Cerebellar cortex (tissue), 1 donor: ENCODE measurements around the gene TMEM239.

Source experiments
- DNase-seq: peaks from one replicate; pipeline ENCODE4 v3.0.0-alpha.2; 2015; ENCODE audit warnings: low spot score

The TMEM239 gene

DNA sequence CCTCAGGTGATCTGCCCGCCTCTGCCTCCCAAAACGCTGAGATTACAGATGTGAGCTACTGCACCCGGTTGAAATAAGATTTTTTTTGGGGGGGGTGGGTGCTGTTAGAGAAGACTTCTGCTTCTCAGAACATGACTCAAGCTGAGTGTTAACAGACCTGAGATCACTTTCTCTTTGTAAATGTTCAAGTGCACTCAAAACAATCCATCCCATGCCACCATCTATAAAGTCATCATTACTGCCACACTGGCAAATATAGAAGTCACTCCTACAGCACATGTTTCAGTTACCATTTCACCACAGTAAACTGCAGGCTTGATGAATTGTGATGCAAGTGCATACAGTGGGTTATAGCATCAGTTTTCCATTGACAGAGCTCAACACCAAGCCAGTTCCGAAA lies 33.4 kb downstream of the TMEM239 start:
- no peak for DNase-seq

DNA sequence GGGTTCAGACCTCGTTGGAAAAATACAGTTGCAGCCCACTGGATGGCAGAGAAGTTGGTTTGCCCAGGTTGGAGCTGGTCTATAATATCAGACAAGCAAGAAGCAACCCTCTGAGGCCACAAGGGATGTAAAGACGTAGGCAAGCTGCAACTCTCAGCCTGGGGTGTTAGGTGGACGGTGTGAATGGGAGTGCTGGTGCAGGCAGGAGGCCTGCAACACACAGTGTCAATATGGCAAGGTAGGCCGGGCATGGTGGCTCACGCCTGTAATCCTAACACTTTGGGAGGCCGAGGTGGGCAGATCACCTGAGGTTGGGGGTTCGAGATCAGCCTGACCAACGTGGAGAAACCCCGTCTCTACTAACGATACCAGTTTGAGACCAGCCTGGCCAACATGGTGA lies 34.9 kb downstream of the TMEM239 start:
- no peak for DNase-seq

DNA sequence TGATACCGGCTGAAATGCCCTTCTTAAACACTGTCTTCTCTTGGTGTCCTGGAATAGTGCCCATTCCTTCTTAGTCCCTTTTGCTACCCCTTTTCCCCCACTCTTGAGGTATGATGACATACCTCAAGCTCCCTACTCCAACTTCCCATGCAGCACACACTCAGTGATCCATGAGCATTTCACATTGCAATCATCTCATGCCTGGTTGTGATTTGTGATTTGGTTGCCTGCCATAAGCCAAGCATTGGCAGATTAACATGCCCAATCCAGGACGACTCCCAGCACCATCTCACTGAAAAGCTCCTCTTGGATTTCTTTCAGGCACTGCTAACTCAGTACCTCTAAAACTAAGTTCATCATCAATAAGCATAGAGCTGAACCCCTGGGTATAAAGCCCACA lies 42.4 kb downstream of the TMEM239 start:
- DNase-seq = peak; percentile 35

DNA sequence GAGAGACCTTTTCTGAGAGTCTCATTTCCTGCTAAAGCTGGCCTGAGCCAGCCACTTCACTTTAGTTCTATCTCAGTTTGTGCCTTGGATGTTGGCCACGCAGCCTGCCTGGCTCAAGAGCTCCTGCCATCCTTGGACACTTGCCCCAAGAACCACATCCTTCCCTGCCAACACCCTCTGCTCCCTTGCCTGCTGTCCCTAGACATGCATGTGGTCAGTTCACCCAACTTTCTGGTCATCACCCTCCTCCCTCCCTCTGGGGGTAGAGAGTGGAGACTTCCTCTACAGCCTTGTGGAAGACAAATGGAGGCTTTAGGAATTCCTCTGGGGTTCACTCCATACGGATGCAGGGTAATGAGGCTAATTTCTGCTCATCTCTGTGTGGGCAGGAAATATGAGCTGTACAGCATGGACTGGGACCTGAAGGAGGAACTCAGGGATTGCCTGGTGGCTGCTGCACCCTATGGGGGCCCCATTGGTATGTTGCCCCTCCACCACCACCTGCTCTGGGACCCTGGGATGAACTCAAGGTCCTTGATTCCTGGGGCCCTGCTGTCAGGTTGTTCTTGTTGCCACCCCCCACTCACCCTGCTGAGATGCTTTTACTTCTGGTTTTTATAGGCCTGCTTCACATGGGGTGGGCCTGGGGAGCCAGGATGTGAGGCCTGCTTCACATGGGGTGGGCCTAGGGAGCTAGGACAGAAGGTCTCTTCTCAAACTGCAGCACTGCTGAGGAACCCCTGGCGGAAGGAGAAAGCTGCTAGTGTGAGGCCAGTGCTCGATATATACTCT lies 43.4 kb downstream of the TMEM239 start:
- peak; percentile 87 for DNase-seq

DNA sequence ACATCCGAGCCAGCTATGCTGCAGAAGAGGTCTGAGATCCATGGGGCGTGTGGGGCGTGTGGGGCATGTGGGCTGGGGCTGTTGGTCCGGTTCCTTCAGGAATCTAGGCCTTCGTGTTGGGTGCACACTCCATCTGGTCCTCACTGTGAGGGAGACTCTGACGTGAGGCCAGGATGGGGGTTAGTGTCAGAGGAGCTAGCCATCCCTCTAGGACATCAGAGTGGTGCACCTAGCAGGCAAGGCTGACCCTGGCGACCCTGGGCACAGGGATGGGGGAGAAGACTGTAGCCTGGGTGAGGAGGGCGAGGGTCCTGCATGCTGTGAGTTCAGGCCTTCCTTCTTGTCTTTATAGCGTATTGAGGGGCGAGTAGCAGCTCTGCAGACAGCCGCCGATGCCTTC lies 48.5 kb downstream of the TMEM239 start:
- no peak for DNase-seq

DNA sequence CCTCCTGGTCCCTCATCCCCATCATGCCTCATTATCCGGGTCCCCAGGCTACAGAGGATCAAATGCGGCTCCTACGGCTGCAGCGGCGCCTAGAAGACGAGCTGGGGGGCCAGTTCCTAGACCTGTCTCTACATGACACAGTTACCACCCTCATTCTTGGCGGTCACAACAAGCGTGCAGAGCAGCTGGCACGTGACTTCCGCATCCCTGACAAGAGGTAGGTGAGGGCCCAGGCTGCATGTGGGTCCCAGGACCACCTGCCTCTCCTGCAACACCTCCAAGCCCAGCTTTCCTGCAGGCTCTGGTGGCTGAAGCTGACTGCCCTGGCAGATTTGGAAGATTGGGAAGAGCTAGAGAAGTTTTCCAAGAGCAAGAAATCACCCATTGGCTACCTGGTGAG lies 48.9 kb downstream of the TMEM239 start:
- no peak for DNase-seq

DNA sequence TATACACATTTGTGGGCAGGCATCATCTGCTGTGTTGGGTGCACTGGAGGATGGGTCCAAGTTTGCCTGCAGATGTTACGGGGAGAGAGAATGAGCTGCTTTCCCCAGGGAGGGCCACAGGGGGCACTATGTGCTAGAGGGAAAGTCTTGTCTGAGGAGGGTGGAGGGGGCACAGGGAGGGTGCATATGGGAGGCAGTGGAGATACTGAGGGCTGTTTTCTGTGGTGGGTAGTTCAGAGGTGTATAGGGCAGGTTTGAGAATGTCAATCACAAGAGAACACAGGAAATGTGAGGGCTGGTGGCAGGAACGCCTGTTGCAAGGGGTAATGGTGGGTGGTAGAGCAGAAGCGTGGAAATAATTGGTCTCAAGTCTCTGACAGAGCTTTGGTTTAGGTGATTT lies 49.5 kb downstream of the TMEM239 start:
- DNase-seq = no peak

DNA sequence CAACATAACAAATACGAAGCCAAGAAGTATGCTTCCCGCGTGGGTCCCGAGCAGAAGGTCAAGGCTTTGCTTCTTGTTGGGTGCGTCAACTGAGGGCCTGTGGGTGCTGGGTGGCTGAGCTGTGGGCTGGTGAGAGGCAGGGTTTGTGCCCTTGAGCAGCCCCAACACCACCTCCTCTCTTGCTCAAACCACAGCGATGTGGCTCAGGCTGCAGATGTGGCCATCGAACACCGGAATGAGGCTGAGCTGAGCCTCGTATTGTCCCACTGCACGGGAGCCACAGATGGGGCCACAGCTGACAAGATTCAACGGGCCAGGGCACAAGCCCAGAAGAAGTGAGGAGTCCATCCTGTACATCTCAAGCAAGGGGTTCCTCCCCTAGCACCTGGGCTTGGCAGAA lies 50.1 kb downstream of the TMEM239 start:
- no peak for DNase-seq

DNA sequence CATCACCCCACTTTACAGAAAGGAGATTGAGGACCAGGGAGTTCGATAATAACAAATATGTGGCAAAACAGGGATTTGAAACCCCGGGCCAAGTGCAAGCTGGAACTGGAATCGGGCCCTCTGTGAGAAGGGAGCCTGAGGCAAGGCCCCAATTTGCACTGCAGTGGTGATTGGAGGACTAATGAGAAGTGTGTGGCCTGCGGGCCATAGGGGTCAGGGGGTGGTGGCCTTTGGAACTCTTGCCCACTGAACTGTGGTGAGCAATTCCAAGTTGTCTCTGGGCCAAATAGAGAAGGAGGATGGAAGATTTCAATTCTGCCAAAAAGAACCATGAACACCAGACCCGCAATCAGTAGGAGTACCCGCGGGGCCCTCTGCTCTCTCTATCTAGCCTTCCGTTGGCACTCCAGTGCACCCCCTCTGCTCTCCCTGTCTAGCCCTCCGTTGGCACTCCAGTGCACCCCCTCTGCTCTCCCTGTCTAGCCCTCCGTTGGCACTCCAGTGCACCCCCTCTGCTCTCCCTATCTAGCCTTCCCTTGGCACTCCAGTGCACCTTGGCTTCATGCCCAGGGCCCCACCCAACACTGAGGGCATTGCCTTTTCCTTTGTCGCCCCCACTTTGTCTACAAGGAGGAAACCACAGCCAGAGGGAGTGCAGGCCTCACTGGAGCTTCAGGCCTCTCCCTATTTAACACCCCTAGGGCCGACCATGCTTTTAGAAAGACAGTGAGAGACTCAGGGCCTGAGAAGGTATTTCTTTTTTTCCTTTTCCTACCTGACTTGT lies 51.1 kb downstream of the TMEM239 start:
- no peak for DNase-seq
